ENCODE data around the gene APBA3. TPM values are rescaled to one million over a fixed set of nuclear protein-coding genes. Genes with fewer than 3 reads are reported as not detected.

APBA3 gene
- total and polyA plus RNA-seq, 2 donors (not counting 1 experiment from before 2014, with no cell fraction given), result 2.7 to 22.3 TPM

GRCh38 chr19:3762501-3763459, 1.3 kb upstream of the APBA3 start, which contains the start of gene MRPL54:
TSS of gene MRPL54 (plus strand) at chr19:3762682. CDS start at chr19:3762701, 19 bp downstream.
- peak; percentile 99 for DNase-seq (ENCODE audit: low read depth in 2 of 2)

GRCh38 chr19:3762130-3762473, 610 bp upstream of the APBA3 start:
- no peak for TF ChIP-seq EZH2 (IDR thresholded peaks at IDR 0.05; ENCODE audit: low read length, missing control alignments)
- TF ChIP-seq CTCF (conservative IDR thresholded peaks at IDR 0.05 in 1 of 2, IDR thresholded peaks at IDR 0.05 in 1 of 2; ENCODE audit: low read depth in 1 of 2, low read length in 2 of 2), result no peak
- H2AFZ ChIP-seq (ENCODE audit: low read length), result no peak overlapping the region
- H3K4me3 ChIP-seq (replicated peaks in 1 of 4; ENCODE audit: control extremely low read depth in 1 of 4, insufficient read depth in 1 of 4, low read depth in 3 of 4, low read length in 4 of 4), result peak overlapping the region; percentile 76 to 99 (median 87)

More at GRCh38 chr19:3762501-3763459, 1.3 kb upstream of the APBA3 start, which contains the start of gene MRPL54:
- peaks cover 3% of the 10 kb centered on the region for H3K36me3 ChIP-seq (ENCODE audit: control insufficient read depth, insufficient read depth, low read length)
- H3K9me3 ChIP-seq (ENCODE audit: control insufficient read depth, insufficient read depth, low read depth, low read length), result no peaks in the 10 kb centered on the region
- peak within 1 kb of the TSS; percentile 89 for H3K4me2 ChIP-seq (ENCODE audit: extremely low read depth, insufficient read depth, low read length)
- H2AFZ ChIP-seq (ENCODE audit: low read length), result peak within 1 kb of the TSS; percentile 65
- peak within 1 kb of the TSS; percentile 88 for H3K9ac ChIP-seq (ENCODE audit: insufficient read depth, low read length)
- peak within 1 kb of the TSS; percentile 97 for H3K27ac ChIP-seq (ENCODE audit: insufficient read depth, low read length)
- H3K4me3 ChIP-seq (replicated peaks in 1 of 4; ENCODE audit: control extremely low read depth in 1 of 4, insufficient read depth in 1 of 4, low read depth in 3 of 4, low read length in 4 of 4), result peak within 1 kb of the TSS; percentile 88 to 99 (median 96)
- H4K20me1 ChIP-seq (ENCODE audit: control insufficient read depth, extremely low read depth, insufficient read depth, low read length), result no peaks in the 10 kb centered on the region
- H3K27me3 ChIP-seq (ENCODE audit: control insufficient read depth, insufficient read depth, low read length), result no peaks in the 10 kb centered on the region
- TF ChIP-seq EZH2 (IDR thresholded peaks at IDR 0.05; ENCODE audit: low read length, missing control alignments) (no peak), CTCF (conservative IDR thresholded peaks at IDR 0.05 in 1 of 2, IDR thresholded peaks at IDR 0.05 in 1 of 2; ENCODE audit: low read depth in 1 of 2, low read length in 2 of 2) (no peak)
- H3K4me1 ChIP-seq (ENCODE audit: control insufficient read depth, extremely low read depth, insufficient read depth, low read length), result peaks cover 2% of the 10 kb centered on the region
- peaks cover 9% of the 10 kb centered on the region for H3K79me2 ChIP-seq (ENCODE audit: control insufficient read depth, insufficient read depth, low read length)

GRCh38 chr19:3760871-3761361, 576 bp downstream of the APBA3 start:
- Histone ChIP-seq H3K9me3 (ENCODE audit: control insufficient read depth, insufficient read depth, low read depth, low read length) (no peaks in the 10 kb centered on the region), H3K9ac (ENCODE audit: insufficient read depth, low read length) (peak overlapping the region; percentile 84), H3K36me3 (ENCODE audit: control insufficient read depth, insufficient read depth, low read length) (peaks cover 1% of the 10 kb centered on the region), H3K4me2 (ENCODE audit: extremely low read depth, insufficient read depth, low read length) (peak overlapping the region; percentile 86), H3K4me1 (ENCODE audit: control insufficient read depth, extremely low read depth, insufficient read depth, low read length) (peaks cover 2% of the 10 kb centered on the region), H3K27me3 (ENCODE audit: control insufficient read depth, insufficient read depth, low read length) (no peaks in the 10 kb centered on the region), H4K20me1 (ENCODE audit: control insufficient read depth, extremely low read depth, insufficient read depth, low read length) (no peaks in the 10 kb centered on the region), H3K27ac (ENCODE audit: insufficient read depth, low read length) (peak overlapping the region; percentile 88), H3K4me3 (replicated peaks in 1 of 4; ENCODE audit: control extremely low read depth in 1 of 4, insufficient read depth in 1 of 4, low read depth in 3 of 4, low read length in 4 of 4) (peak overlapping the region; percentile 88 to 99 (median 96)), H3K79me2 (ENCODE audit: control insufficient read depth, insufficient read depth, low read length) (peaks cover 9% of the 10 kb centered on the region), H2AFZ (ENCODE audit: low read length) (peak overlapping the region; percentile 80)
- TF ChIP-seq EZH2 (IDR thresholded peaks at IDR 0.05; ENCODE audit: low read length, missing control alignments), result no peak
- TF ChIP-seq CTCF (conservative IDR thresholded peaks at IDR 0.05 in 1 of 2, IDR thresholded peaks at IDR 0.05 in 1 of 2; ENCODE audit: low read depth in 1 of 2, low read length in 2 of 2), result no peak
- DNase-seq (ENCODE audit: low read depth in 2 of 2), result peak; percentile 5 to 6

More at GRCh38 chr19:3762130-3762473, 610 bp upstream of the APBA3 start:
- Histone ChIP-seq H3K27me3 (ENCODE audit: control insufficient read depth, insufficient read depth, low read length) (no peaks in the 10 kb centered on the region), H4K20me1 (ENCODE audit: control insufficient read depth, extremely low read depth, insufficient read depth, low read length) (no peaks in the 10 kb centered on the region), H3K79me2 (ENCODE audit: control insufficient read depth, insufficient read depth, low read length) (peaks cover 9% of the 10 kb centered on the region), H3K4me1 (ENCODE audit: control insufficient read depth, extremely low read depth, insufficient read depth, low read length) (peaks cover 2% of the 10 kb centered on the region), H3K36me3 (ENCODE audit: control insufficient read depth, insufficient read depth, low read length) (peaks cover 5% of the 10 kb centered on the region), H3K9ac (ENCODE audit: insufficient read depth, low read length) (no peak overlapping the region), H3K9me3 (ENCODE audit: control insufficient read depth, insufficient read depth, low read depth, low read length) (no peaks in the 10 kb centered on the region), H3K27ac (ENCODE audit: insufficient read depth, low read length) (peak overlapping the region; percentile 97), H3K4me2 (ENCODE audit: extremely low read depth, insufficient read depth, low read length) (peak overlapping the region; percentile 68)
- no peak for DNase-seq (ENCODE audit: low read depth in 2 of 2)
